ENCODE measurements around the gene ADAMTS10. TPM values are rescaled to one million over a fixed set of nuclear protein-coding genes. Genes with fewer than 3 reads are reported as not detected.

ADAMTS10 gene
- total RNA-seq, 2 experiments from 2014 or later = not detected

DNA sequence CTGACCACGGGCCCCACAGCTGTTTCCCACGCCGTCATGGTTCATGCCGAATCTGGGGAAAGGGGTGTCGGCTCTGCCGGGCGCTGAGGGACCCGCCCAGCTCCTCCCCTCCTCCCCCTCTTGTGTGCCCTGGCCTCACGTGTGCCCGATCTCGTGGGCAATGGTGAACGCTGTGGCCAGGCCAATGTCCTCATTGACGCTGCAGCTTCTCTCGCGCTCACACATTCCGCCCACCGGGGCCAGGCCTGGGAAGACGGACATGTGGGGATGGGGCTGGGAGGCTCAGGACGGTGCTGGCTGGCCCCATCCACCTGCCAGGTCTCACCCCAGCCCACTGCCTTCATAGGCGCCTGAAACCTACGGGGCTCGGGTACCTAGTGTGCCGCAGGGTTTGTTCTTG, 14.3 kb downstream of the ADAMTS10 start:
- TF ChIP-seq EZH2phosphoT487 (IDR thresholded peaks at IDR 0.05; ENCODE audit: borderline replicate concordance, low read depth, low read length) = no peak
- TF ChIP-seq, protein P1, sequence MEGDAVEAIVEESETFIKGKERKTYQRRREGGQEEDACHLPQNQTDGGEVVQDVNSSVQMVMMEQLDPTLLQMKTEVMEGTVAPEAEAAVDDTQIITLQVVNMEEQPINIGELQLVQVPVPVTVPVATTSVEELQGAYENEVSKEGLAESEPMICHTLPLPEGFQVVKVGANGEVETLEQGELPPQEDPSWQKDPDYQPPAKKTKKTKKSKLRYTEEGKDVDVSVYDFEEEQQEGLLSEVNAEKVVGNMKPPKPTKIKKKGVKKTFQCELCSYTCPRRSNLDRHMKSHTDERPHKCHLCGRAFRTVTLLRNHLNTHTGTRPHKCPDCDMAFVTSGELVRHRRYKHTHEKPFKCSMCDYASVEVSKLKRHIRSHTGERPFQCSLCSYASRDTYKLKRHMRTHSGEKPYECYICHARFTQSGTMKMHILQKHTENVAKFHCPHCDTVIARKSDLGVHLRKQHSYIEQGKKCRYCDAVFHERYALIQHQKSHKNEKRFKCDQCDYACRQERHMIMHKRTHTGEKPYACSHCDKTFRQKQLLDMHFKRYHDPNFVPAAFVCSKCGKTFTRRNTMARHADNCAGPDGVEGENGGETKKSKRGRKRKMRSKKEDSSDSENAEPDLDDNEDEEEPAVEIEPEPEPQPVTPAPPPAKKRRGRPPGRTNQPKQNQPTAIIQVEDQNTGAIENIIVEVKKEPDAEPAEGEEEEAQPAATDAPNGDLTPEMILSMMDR (conservative IDR thresholded peaks at IDR 0.05; ENCODE audit: low read length) = no peak
- Histone ChIP-seq H4K20me1 (ENCODE audit: insufficient read depth, low read length) (no peaks in the 10 kb centered on the region), H3K9me3 (ENCODE audit: low read length) (0 out of 2 replicates have a peak, but pooled peaks cover 9% of the 10 kb centered on the region), H3K4me2 (ENCODE audit: low read length) (no peak overlapping the region), H3K9me2 (ENCODE audit: insufficient read depth, low read length) (no peaks in the 10 kb centered on the region), H3K4me1 (ENCODE audit: insufficient read depth, low read length, poor library complexity, severe bottlenecking) (no peaks in the 10 kb centered on the region), H3K27ac (ENCODE audit: low read depth, low read length, poor library complexity, severe bottlenecking) (no peak overlapping the region), H3K4me3 (ENCODE audit: low read depth, low read length, poor library complexity, severe bottlenecking) (no peak overlapping the region), H3K79me2 (ENCODE audit: insufficient read depth, low read depth, low read length) (no peaks in the 10 kb centered on the region), H2AFZ (ENCODE audit: low read length) (no peak overlapping the region), H3K36me3 (ENCODE audit: insufficient read depth, low read length) (no peaks in the 10 kb centered on the region)
- DNase-seq (ENCODE audit: low spot score) = no peak
- no TSS peak for BruUV-seq (replicated peaks)
- CTCF ChIA-PET (ENCODE audit: unreplicated experiment) = no interaction called here
- POLR2A ChIA-PET = no interaction called here
- intact Hi-C loops (cut with micrococcal nuclease; ENCODE audit: unreplicated experiment) = no loop called here

DNA sequence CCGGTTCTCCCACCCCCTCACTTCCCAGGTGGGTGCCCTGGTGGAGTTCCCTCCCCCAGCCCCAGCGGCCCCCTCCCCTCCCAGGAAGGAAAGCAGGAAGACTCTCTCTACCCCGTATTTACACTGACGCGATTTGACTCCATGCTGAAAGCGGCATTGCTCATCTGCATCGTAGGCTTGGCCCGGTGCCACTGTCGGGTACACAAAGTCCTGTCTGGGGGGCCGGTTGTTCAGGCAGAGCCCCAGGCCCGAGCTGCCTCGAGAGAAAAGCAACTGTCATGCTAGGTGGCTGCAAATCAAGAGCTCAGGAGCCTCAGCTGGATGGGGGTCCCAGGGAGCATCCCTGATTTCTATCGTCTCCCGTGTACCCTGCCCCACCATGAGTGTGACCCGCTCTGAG, 14.9 kb downstream of the ADAMTS10 start:
- no peak for DNase-seq (ENCODE audit: low spot score)
- Histone ChIP-seq H3K4me3 (ENCODE audit: low read depth, low read length, poor library complexity, severe bottlenecking) (no peak overlapping the region), H3K9me3 (ENCODE audit: low read length) (0 out of 2 replicates have a peak, but pooled peaks cover 9% of the 10 kb centered on the region), H3K9me2 (ENCODE audit: insufficient read depth, low read length) (no peaks in the 10 kb centered on the region), H3K4me1 (ENCODE audit: insufficient read depth, low read length, poor library complexity, severe bottlenecking) (no peaks in the 10 kb centered on the region), H3K36me3 (ENCODE audit: insufficient read depth, low read length) (no peaks in the 10 kb centered on the region), H3K27ac (ENCODE audit: low read depth, low read length, poor library complexity, severe bottlenecking) (no peak overlapping the region), H3K79me2 (ENCODE audit: insufficient read depth, low read depth, low read length) (no peaks in the 10 kb centered on the region), H2AFZ (ENCODE audit: low read length) (no peak overlapping the region), H4K20me1 (ENCODE audit: insufficient read depth, low read length) (no peaks in the 10 kb centered on the region), H3K4me2 (ENCODE audit: low read length) (no peak overlapping the region)
- intact Hi-C loops (cut with micrococcal nuclease; ENCODE audit: unreplicated experiment) = no loop called here
- ChIA-PET POLR2A (no interaction called here), CTCF (ENCODE audit: unreplicated experiment) (no interaction called here)
- no TSS peak for BruUV-seq (replicated peaks)
- no peak for TF ChIP-seq EZH2phosphoT487 (IDR thresholded peaks at IDR 0.05; ENCODE audit: borderline replicate concordance, low read depth, low read length)
- TF ChIP-seq, protein P1 (conservative IDR thresholded peaks at IDR 0.05; ENCODE audit: low read length) = no peak

DNA sequence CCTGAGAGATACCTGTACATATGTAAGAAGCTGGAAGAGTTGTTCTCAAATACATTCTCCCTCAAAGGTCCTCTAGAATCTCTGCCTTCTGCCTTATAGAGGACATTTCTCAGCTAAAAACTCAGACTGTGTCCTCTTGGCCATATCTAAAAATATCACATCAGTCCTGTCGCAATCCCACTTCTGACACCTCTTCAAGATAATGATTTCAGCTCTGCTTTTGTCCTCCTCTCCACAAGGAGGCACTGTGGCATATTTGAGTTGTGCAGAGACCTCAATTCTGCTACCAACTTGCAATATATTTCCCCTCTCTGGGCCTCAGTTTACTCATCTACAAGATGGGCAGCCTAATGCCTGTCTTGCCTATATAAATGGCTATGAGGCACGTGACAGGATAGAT, 16.6 kb downstream of the ADAMTS10 start:
- TF ChIP-seq, protein P1 (conservative IDR thresholded peaks at IDR 0.05; ENCODE audit: low read length) = peak; percentile 39
- no peak for TF ChIP-seq EZH2phosphoT487 (IDR thresholded peaks at IDR 0.05; ENCODE audit: borderline replicate concordance, low read depth, low read length)
- Histone ChIP-seq H3K79me2 (ENCODE audit: insufficient read depth, low read depth, low read length) (no peaks in the 10 kb centered on the region), H3K27ac (ENCODE audit: low read depth, low read length, poor library complexity, severe bottlenecking) (no peak overlapping the region), H3K4me3 (ENCODE audit: low read depth, low read length, poor library complexity, severe bottlenecking) (no peak overlapping the region), H2AFZ (ENCODE audit: low read length) (no peak overlapping the region), H3K9me2 (ENCODE audit: insufficient read depth, low read length) (no peaks in the 10 kb centered on the region), H3K4me2 (ENCODE audit: low read length) (no peak overlapping the region), H4K20me1 (ENCODE audit: insufficient read depth, low read length) (no peaks in the 10 kb centered on the region), H3K36me3 (ENCODE audit: insufficient read depth, low read length) (no peaks in the 10 kb centered on the region), H3K4me1 (ENCODE audit: insufficient read depth, low read length, poor library complexity, severe bottlenecking) (no peaks in the 10 kb centered on the region), H3K9me3 (ENCODE audit: low read length) (0 out of 2 replicates have a peak, but pooled peaks cover 9% of the 10 kb centered on the region)
- no peak for DNase-seq (ENCODE audit: low spot score)
- CTCF ChIA-PET (ENCODE audit: unreplicated experiment) = no interaction called here
- intact Hi-C loops (cut with micrococcal nuclease; ENCODE audit: unreplicated experiment) = no loop called here
- POLR2A ChIA-PET = no interaction called here
- no TSS peak for BruUV-seq (replicated peaks)

All from OCI-LY7 (cell line).